Mammary epithelial cell (primary cell): ENCODE data around the gene KCNIP4.

Experiments used
- CTCF ChIP-seq, 2 donors: IDR thresholded peaks in 1 of 2; conservative IDR thresholded peaks in 1 of 2; 2 replicates each; pipeline ENCODE4 v1.5.1; 2011 to 2012; ENCODE audit warnings: inconsistent platforms in 2 of 2, low read length in 2 of 2, mild to moderate bottlenecking in 2 of 2, control low read depth in 1 of 2, low read depth in 1 of 2; ENCODE audit not compliant: insufficient read depth in 1 of 2; ENCODE audit errors: extremely low read depth in 1 of 2
- EZH2 ChIP-seq: IDR thresholded peaks from 2 replicates; pipeline ENCODE4 v1.6.1; 2012; ENCODE audit warnings: low read length, inconsistent platforms, borderline replicate concordance

- TF ChIP-seq CTCF (conservative IDR thresholded peaks at IDR 0.05 in 1 of 2, IDR thresholded peaks at IDR 0.05 in 1 of 2; ENCODE audit: extremely low read depth in 1 of 2, insufficient read depth in 1 of 2, low read depth in 1 of 2, low read length in 2 of 2): no peak
- TF ChIP-seq EZH2: no peak
Measured at GRCh38 chr4:21517126-21517859, 431.3 kb downstream of the KCNIP4 start.
